ENCODE data around the gene CTSD.

The CTSD gene

DNA sequence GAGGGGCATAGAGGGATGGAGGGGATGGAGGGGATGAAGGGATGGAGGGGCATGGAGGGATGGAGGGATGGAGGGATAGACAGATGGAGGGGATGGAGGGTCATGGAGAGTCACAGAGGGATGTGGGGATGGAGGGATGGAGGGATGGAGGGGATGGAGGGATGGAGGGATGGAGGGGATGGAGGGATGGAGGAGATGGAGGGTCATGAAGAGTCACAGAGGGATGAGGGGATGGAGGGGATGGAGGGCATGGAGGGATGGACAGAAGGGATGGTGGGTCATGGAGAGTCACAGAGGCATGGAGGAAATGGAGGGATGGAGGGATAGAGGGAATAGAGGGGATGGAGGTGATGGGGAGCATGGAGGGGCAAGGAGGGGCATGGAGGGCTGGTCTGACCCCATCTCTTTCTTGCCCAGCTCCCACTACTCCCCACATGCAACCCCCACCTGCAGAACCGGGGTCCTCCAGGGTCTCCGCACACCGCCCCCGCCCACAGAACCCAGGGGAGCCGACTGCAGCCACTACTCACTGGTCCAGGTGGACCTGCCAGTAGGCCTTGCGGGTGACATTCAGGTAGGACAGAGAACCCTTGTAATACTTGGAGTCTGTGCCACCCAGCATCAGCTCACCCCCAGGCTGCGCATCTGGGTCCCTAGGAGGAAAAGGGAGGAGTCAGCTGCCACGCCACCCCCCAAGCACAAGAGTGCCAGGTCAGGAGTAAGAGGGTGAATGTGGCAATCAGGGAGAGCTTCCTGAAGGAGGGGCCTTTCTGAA is 9.2 kb downstream of the CTSD start:
- no peak for DNase-seq

DNA sequence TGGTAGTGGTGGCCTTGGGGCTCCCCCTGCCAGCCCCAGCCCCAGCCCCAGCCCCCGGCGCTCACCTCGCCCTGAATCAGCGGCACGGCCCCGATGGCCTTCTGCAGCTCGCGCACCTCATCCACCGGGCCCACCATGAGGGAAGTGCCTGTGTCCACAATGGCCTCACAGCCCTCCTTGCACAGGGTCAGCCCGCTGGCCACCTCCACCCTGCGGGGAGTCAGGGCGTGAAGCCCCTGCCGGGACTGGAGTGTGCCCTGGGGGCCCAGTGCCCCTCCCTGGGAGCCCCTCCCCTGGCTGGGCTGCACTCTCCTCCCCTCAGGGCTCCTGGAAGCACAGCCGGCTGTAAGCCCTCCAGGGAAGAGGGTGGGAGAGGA is 9.8 kb downstream of the CTSD start:
- no peak for DNase-seq

DNA sequence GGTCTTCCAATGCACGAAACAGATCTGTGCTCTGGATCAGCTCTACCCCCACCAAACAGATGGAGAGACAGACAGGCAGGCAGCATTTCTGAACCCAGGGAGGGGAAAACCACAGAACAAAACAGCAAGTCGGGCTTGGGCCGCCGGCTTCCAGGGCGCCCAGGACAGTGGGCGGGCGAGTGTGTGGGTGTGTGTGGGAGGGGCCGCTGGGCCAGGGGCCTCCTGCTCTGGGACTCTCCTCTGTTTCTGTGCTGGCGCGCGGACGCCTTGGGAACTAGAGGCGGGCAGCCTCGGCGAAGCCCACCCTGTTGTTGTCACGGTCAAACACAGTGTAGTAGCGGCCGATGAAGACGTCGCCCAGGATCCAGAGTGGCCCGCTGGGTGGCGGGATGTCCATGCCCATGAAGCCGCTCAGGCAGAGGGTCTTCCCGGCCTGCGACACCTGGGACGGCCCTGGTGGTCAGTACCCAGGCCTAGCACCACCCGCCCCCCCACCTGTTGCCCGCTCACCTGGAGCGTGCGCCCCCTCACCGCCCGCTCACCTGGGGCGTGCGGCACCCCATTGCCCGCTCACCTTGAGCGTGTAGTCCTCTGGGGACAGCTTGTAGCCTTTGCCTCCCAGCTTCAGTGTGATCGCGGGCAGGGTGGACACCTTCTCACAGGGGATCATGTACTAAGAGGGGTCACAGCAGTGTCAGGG is 10.3 kb downstream of the CTSD start:
- DNase-seq, result no peak

DNA sequence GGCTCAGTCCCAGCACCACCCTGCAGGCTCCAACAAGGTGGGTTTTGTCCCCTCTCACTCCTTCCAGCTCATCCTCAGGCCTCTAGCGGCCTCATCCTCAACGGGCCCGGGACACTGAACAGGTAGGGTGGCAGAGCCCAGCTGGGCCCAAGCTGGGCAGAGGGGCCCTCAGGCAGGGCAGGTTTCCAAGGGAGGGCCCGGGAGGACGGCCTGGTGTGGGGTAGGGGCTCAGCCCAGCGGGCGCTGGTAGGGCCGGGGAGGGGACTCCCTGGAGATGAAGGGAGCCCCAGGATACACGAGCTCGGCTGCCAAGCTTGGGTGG is 10.9 kb downstream of the CTSD start:
- DNase-seq, result no peak

DNA sequence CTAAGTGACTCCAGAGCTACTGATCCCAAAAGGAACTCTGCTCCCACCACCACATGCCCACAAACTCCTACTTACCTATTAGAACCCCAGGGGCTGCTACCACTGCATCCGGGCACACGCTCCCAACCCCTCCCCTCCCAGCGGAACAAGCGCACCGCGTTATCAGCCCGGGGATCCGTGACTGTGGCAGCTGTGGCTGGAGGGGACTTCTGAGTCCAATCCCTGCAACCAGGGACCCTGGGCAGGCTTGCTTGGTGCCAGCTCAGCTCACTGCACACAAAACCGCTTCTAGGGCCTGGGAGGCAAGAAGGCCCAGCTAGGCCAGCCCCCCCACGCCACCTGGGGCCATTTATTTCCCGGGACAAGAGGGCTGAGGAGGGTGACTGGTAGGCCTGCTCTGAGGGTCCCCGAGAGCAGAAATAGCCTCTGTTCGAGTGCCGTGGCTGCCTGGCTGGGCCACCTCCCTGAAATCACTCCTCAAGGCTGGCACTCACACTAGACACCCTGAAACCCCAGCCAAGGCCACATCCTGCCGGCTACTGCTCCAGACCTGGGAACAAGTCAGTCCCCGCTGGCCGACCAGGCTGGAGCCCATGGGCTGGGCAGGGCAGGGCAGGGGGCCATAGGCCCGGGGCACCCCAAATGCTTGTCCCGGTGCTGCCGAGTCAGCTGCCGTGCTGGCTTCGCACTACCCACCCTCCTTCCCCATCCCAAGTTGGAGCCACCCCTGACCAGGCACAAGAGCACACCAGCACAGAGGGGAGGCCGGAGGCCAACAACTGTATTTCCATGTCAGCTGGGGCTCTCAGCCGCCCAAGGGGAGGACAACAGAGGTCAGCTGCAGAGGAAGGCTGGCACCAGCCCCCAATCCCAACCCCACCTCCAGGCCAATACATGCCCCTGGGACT is 11.5 kb downstream of the CTSD start:
- DNase-seq, result no peak

DNA sequence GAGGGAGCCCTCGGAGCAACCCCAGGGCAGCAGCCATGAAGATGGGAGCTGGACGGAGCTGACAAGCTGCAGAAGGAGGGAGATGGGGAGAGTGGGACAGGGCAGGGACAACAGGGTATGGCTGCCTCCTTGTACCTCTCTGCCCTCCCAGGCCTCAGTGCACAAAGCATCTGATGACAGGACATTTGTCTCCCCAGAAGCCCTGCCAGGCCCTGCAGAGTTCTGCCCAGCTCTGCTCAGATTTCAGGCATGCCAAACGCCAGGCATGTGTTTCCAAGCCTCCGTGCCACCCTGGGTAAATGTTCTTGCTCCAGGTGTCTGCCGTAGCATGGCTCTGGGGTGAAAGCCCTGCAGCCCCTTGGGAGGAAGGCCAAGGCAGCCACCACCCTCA is 12.2 kb downstream of the CTSD start:
- DNase-seq, result no peak

DNA sequence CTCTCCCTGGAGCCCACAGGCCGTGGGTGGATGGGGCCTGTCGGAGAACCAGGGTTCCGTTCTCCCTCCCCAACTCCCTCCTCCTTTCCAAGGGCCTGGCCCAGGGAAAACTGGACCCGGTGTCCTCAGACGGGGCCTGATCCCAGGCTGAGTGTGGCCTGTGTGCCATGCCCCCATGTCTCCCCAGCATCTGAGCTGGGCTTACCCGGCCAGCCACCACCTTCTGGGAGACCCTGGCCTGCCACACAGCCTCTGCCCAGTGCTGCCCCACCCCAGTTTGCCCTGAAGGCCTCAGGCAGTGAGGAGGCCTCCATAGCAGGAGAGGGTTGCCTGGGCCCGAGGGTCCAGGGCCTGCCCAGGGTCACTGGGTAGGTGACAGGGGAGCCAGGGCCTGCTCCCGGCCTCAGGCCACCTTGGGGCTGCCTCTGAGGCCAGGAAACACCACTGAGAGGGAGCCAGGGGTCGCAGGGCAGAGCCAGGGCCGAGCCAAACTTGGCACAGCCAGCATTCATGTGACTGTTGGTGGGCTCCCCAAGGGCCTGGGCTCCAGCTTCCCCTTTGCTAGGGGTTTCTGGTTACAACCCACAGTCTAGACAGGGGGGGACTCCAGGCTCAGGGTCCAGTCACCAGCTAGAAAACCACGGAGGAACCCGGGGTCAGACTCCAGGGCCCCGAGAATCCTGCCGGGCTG is 12.7 kb downstream of the CTSD start:
- DNase-seq, result no peak

DNA sequence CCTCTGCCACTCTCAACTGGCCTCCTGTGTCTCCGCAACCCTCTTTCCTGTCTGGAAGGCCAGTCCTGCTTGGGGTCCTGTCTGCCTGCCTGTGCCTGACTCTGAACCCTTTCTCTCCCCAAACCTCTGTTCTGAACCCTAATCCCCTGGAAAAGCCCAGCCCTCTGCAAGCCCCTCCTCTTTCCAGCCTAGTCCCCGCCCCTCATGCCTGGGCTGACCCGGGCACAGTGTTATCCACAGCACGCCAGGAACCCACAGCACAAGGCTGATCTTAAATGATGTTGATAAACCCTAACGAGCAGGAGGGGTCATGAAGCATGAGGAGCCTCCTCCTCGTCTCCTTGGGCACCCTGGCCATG is 13.3 kb downstream of the CTSD start, which contains the start of gene IFITM10:
IFITM10 (minus strand) TSS at position 115 of the 359 bp plus-strand sequence. CDS start 153 bp downstream, outside the sequence.
- no peak for DNase-seq

DNA sequence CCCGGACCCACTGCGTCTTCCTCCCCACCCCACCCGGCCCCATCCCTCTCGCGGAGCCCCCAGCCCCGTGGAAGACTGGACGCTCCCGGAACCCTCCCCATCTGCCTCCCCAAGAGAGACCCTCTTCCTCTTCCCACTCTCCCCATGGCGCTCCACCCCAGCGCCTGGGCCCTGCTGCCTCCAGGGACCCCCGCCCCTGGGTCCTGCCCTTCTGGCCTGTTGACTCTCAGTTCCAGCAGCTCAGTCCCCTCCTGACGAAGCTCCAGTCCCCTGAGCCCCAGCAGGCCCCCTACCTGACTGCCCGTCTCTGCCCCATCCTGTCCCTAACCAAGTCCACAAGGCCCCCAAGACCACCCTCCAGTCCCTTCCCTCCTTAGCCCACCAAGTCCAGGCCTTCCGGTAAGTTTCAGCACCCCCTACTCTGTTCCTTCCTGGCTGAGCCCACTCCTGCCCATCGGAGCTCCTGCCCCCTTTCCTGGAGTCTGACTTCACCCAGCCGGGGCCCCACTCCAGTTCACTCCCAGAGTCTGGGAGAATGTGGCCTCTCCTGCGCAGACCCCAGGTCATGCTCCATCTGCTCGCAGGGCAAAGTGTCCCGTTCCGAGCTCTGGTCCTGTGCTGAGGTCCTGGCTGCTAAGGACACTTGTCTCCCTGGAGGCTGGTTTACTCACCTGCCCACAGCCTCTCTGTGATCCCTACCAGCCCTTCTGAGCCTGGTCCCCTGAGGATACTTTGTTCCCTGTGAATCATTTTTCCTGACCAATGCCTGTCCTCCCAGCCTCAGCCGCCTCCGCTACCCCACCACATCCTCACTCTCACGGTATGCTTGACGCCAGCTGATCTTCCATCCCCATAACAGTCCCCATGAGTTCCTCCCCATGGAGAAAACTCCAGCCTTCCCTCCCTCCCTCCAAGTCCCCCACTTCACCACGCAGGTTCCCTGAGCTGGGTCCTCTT is 14.1 kb downstream of the CTSD start:
- no peak for DNase-seq

DNA sequence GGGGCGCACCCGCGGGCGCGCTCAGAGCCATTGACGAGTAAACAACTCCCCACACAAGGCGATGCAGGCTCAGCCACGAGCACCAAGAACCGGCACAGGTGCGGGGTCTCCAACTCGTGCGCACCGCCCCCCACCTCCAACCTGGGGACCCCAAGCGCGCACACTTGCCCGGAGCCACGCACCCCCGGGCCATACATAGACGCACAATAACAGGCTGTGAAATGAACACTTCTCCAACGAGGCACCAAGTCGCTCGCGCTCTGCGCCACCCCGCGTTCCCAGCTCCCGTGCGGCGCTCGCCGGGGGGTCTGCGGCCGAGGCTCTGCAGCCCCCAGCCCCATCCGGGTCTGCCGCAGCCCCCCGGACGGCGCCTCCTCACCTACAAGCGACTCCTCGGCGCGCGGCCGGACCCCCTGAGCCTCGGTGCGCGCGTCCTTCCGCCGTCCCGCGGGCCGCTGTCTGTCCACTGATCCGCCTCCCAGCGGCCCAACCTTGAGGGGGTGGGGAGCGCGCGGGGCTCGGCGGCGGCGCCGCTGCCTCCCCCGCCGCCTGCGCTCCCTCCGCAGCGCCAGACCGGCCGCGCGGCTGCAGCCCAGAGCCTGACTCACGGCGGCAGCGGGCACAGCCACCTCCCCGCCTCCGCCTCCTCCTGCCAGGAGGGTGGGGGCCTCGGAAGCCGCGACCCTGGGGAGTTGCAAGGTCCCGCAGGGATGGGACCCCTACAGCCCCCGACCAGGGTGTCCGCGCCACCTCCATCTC is 14.9 kb downstream of the CTSD start:
- no peak for DNase-seq

DNA sequence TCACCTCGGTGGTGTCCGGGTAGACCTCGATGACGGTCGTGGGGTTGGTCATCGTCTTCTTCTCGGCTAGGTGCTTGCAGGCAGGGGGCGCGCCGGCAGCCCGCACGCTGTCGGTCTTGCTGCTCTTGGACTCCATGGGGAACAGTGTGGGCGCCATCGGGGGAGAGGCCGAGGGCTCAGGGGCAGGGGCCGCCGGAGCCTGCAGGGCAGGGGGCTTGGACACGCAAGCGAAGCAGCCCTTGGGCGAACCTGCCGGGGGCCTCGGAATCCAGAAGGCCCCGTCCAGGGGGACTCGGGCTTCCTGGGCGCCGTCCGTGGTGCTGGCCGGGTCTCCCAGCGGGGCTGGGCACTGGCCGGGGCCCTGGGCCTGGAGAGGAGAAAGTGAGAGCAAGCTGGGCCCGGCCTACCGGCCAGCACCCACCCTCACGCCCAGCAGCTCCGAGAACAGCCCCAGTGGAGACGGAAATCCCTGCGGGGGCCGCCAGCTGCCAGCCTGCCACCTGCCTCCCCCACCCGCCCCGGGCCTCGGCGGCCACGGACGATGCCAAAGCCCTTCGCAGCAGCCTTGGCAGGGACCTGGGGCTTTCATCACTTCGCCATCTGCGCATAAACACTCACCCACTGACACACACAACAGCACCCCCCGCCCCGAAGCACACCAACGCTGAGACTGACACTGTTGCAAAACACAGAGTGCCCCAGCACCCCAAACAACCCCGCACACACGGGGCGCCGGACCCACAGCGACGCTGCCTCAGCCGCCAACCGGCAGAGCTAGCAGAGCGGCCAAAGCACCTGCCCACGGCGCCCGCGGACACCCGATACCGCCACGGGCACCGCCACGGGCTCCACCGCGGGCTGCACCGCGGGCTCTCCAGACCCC is 15.7 kb downstream of the CTSD start:
- DNase-seq, result no peak

DNA sequence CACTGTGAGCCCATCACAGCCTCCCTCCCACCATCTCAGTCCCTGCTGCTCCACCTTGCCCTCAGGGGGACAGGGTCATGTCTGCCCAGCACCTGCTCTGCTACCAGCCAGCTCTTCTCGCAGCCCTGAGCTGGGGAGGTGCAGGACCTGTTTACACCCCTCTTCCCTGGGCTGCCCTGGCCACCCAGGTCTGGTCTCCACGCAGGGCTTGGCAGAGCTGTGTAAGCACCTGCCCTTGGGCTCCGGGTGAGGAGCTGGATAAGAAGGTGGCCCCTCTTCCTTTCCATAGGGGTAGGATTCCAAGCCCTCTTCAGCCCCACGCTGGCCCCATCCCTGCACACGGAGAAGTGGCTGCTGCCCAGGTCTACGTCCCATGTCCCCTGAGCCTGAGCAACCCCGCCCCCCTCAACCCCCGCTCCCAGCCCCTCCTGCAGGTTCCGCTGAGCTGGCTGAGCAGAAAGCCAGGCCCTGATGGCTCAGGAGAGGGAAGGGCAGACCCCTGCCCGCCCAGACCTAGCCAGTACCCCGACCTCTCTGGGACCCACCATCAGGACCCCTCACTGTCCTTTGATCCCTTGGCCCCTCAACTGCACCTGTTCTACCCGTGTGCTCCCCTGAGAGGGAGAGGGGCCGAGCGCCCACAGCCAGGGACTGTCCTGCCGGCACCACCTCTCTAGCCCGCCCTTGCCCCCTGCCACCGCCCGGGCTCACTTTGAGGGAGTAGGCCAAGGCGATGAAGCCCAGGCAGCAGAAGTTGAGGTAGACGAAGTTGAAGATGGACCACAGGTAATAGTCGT is 16.6 kb downstream of the CTSD start:
- no peak for DNase-seq

DNA sequence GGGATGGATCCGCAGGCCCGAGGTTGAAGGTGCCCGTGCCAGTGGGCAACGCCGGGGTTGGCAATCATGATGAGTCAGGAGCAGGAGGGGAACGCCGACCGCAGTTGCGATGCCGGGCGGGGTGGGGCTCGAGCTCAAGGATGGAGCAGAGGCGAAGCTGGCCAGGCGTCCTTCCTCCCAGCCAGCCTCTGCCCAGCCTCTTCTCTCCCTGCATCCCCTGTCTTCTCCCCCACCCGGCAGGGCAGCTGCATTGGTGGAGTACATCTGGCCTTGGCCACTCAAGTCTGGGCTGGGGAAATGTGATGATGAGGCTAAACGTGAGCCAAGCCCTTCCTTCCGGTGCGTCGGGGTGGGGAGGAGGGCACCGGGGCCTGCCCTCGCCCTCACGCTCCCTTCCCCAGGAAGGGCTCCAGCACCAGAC is 17.2 kb downstream of the CTSD start:
- DNase-seq, result no peak

DNA sequence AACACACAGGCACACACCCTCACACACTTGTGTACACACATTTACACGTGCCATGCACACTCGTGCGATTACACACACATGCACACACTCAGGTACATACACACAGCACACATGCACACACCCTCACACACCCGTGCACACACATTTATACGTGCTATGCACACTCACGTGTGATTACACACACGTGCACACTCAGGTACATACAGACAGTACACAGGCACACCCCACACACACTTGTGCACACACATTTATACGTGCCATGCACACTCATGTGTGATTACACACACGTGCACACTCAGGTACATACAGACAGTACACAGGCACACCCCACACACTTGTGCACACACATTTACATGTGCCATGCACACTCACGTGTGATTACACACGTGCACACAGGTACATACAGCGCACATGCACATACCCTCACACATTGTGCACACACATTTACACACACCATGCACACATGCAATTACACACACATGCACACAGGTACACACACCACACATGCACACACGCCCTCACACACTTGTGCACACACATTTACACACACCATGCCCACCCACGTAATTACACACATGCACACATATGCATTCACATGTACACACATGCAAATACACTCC is 17.9 kb downstream of the CTSD start:
- DNase-seq, result no peak

DNA sequence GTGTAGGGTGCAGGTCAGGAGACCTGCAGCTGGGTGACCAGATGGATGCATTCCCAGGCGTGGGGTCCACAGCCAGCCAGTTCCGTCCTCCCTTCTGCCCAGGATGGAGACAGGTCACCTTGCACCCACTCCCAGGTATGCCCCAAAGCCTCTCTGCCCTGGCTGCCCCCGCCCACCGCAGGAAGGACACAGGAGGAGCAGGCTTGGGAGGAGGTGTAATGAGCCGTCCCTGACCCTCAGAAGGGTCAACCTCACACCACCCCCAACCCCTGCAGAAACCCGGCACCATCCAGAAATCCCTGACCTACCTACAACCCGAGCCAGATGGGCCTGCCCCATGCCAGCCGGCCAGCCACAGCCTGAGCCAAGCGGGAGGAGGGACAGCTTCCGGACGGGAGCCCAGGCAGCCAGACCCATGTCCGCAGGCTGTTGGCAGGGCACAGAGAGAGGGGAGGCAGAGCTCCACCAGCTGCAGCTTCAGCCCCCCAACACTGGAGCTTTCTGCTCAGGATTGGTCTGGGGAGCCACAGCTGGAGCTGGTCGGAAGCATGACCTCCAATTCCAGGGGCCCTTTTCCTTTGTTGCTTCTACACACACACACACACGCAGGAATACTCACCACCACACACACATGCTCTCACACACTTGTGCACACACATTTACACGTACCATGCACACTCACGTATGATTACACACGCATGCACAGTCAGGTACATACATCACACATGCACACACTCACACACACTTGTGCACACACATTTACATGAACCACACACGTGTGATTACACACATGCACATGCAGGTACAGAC is 18.6 kb downstream of the CTSD start:
- no peak for DNase-seq

DNA sequence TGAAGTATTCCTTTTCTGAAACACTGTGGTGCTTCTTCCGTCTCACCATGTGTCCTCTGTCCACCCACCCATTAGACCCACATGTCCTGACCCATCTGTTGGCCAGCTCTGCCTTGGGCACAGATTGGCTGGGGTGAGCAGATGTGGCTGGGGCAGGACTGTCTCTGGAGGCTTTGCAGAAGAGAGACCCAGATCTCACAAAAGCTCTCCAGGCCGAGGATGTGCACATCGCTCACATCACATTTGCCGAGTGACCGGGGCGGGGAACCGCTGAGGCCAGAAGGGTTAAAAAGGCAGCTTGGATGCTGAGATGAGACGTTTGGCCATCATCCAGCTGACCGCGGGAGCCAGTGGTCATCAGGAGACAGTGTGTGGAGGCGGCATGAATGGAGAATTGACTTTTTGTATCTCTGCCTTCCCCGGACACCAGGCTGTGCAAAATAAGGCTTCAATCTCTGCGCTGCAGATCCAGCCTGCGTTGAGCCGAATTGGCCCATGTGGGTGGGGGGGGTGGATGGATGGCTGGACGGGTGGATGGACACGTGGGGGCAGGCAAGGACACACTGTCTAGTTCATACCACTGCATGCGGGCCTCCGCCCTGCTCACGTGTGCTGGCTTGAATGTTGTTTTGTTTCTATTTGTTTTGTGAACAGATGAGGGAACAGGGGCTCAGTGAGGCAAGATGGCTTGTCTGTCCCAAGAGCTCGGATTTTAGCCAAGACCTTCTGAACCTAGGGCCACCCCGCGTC is 19.4 kb downstream of the CTSD start:
- DNase-seq, result peak; percentile 45

DNA sequence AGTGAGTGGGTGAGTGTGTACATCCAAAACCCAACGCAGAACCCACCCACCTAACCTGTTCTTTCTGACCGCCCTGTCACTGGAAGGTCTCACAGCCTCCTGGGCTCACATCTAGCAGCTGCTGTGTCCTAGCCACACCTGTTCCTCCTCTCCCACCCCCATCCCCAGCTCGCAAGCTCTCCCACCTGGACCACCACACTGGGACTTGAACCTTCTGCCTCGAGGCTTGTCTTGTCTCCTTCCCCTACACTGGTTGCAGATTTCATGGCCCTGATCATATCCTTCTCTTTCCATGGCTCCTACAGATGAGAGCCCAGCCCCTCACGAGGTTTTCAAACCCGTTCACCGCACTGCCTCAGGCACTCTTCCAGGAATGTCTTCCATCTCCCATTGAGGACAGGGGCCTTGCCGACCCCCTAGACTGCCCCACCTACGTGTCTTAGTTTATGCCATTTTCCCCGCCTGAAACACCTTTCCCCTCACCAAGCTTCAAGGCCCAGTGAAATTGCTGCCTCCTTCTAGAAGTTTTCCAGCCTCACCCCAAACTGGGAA is 20.1 kb downstream of the CTSD start:
- DNase-seq, result no peak

Data from activated CD8-positive, alpha-beta memory T cell treated with anti-CD3 and anti-CD28 coated beads for 24 hours (primary cell).